ENCODE results near the gene SCARF2.
"Not testable (repeated sequence)": the region's sequence is repeated elsewhere in the genome, so short reads cannot be mapped to it uniquely, and the experiment has no call there.

Gene SCARF2

GRCh38 chr22:20420157-20420842 is 17.3 kb downstream of the SCARF2 start:
- no peak overlapping the region for H3K27ac ChIP-seq (ENCODE audit: low read depth in 2 of 2, low read length in 2 of 2)
- no peak overlapping the region for H3K9ac ChIP-seq (ENCODE audit: low read depth in 1 of 2, low read length in 2 of 2)
- H3K27me3 ChIP-seq (ENCODE audit: control insufficient read depth in 2 of 2, insufficient read depth in 2 of 2, low read length in 2 of 2), result peaks cover 4 to 9% of the 10 kb centered on the region in 2 donors
- H3K4me3 ChIP-seq (ENCODE audit: low read length in 2 of 2), result no peak overlapping the region
- H3K4me1 ChIP-seq (ENCODE audit: control insufficient read depth in 2 of 2, insufficient read depth in 2 of 2, low read length in 2 of 2), result peaks cover 2 to 4% of the 10 kb centered on the region in 2 donors
- no peaks in the 10 kb centered on the region for H3K36me3 ChIP-seq (ENCODE audit: control insufficient read depth in 2 of 2, insufficient read depth in 2 of 2, low read length in 2 of 2)
- H3K9me3 ChIP-seq (ENCODE audit: control insufficient read depth in 2 of 2, low read length in 2 of 2), result no peaks in the 10 kb centered on the region

- H3K9me3 ChIP-seq (ENCODE audit: control insufficient read depth in 2 of 2, low read length in 2 of 2), result no peaks in the 10 kb centered on the region
- no peak overlapping the region for H3K4me3 ChIP-seq (ENCODE audit: low read length in 2 of 2)
- peaks cover 2 to 4% of the 10 kb centered on the region in 2 donors for H3K4me1 ChIP-seq (ENCODE audit: control insufficient read depth in 2 of 2, insufficient read depth in 2 of 2, low read length in 2 of 2)
- H3K9ac ChIP-seq (ENCODE audit: low read depth in 1 of 2, low read length in 2 of 2), result no peak overlapping the region
- peaks cover 4 to 9% of the 10 kb centered on the region in 2 donors for H3K27me3 ChIP-seq (ENCODE audit: control insufficient read depth in 2 of 2, insufficient read depth in 2 of 2, low read length in 2 of 2)
- H3K27ac ChIP-seq (ENCODE audit: low read depth in 2 of 2, low read length in 2 of 2), result no peak overlapping the region
- H3K36me3 ChIP-seq (ENCODE audit: control insufficient read depth in 2 of 2, insufficient read depth in 2 of 2, low read length in 2 of 2), result no peaks in the 10 kb centered on the region
Measured at GRCh38 chr22:20419664-20419951, 18.0 kb downstream of the SCARF2 start.

- no peaks in the 10 kb centered on the region for H3K9me3 ChIP-seq (ENCODE audit: control insufficient read depth in 2 of 2, low read length in 2 of 2)
- H3K4me1 ChIP-seq (ENCODE audit: control insufficient read depth in 2 of 2, insufficient read depth in 2 of 2, low read length in 2 of 2), result peaks cover 2 to 4% of the 10 kb centered on the region in 2 donors
- H3K4me3 ChIP-seq (ENCODE audit: low read length in 2 of 2), result peak overlapping the region; percentile 31 to 64
- H3K27ac ChIP-seq (ENCODE audit: low read depth in 2 of 2, low read length in 2 of 2), result no peak overlapping the region
- H3K9ac ChIP-seq (ENCODE audit: low read depth in 1 of 2, low read length in 2 of 2), result peak overlapping the region; percentile 28 to 32
- H3K27me3 ChIP-seq (ENCODE audit: control insufficient read depth in 2 of 2, insufficient read depth in 2 of 2, low read length in 2 of 2), result peaks cover 1 to 7% of the 10 kb centered on the region in 2 donors
- no peaks in the 10 kb centered on the region for H3K36me3 ChIP-seq (ENCODE audit: control insufficient read depth in 2 of 2, insufficient read depth in 2 of 2, low read length in 2 of 2)
Measured at GRCh38 chr22:20418211-20418788, 19.3 kb downstream of the SCARF2 start.

GRCh38 chr22:20415699-20416098 is 21.9 kb downstream of the SCARF2 start:
- H3K36me3 ChIP-seq (ENCODE audit: control insufficient read depth in 2 of 2, insufficient read depth in 2 of 2, low read length in 2 of 2); H3K27me3 ChIP-seq (ENCODE audit: control insufficient read depth in 2 of 2, insufficient read depth in 2 of 2, low read length in 2 of 2); H3K4me1 ChIP-seq (ENCODE audit: control insufficient read depth in 2 of 2, insufficient read depth in 2 of 2, low read length in 2 of 2); H3K9me3 ChIP-seq (ENCODE audit: control insufficient read depth in 2 of 2, low read length in 2 of 2); H3K27ac ChIP-seq (ENCODE audit: low read depth in 2 of 2, low read length in 2 of 2); H3K4me3 ChIP-seq (ENCODE audit: low read length in 2 of 2); H3K9ac ChIP-seq (ENCODE audit: low read depth in 1 of 2, low read length in 2 of 2): not testable (repeated sequence)

- H3K4me3 ChIP-seq (ENCODE audit: low read length in 2 of 2); H3K4me1 ChIP-seq (ENCODE audit: control insufficient read depth in 2 of 2, insufficient read depth in 2 of 2, low read length in 2 of 2); H3K9ac ChIP-seq (ENCODE audit: low read depth in 1 of 2, low read length in 2 of 2); H3K27me3 ChIP-seq (ENCODE audit: control insufficient read depth in 2 of 2, insufficient read depth in 2 of 2, low read length in 2 of 2); H3K9me3 ChIP-seq (ENCODE audit: control insufficient read depth in 2 of 2, low read length in 2 of 2); H3K36me3 ChIP-seq (ENCODE audit: control insufficient read depth in 2 of 2, insufficient read depth in 2 of 2, low read length in 2 of 2); H3K27ac ChIP-seq (ENCODE audit: low read depth in 2 of 2, low read length in 2 of 2): not testable (repeated sequence)
Measured at GRCh38 chr22:20415241-20415640, 22.4 kb downstream of the SCARF2 start.

- no peaks in the 10 kb centered on the region for H3K27me3 ChIP-seq (ENCODE audit: control insufficient read depth in 2 of 2, insufficient read depth in 2 of 2, low read length in 2 of 2)
- no peak overlapping the region for H3K9ac ChIP-seq (ENCODE audit: low read depth in 1 of 2, low read length in 2 of 2)
- peaks cover 2 to 4% of the 10 kb centered on the region in 2 donors for H3K4me1 ChIP-seq (ENCODE audit: control insufficient read depth in 2 of 2, insufficient read depth in 2 of 2, low read length in 2 of 2)
- H3K4me3 ChIP-seq (ENCODE audit: low read length in 2 of 2), result no peak overlapping the region
- H3K36me3 ChIP-seq (ENCODE audit: control insufficient read depth in 2 of 2, insufficient read depth in 2 of 2, low read length in 2 of 2), result no peaks in the 10 kb centered on the region
- no peak overlapping the region for H3K27ac ChIP-seq (ENCODE audit: low read depth in 2 of 2, low read length in 2 of 2)
- H3K9me3 ChIP-seq (ENCODE audit: control insufficient read depth in 2 of 2, low read length in 2 of 2), result no peaks in the 10 kb centered on the region
Measured at GRCh38 chr22:20414450-20414849, 23.2 kb downstream of the SCARF2 start.

GRCh38 chr22:20414059-20414440 is 23.6 kb downstream of the SCARF2 start:
- Histone ChIP-seq H3K9ac (ENCODE audit: low read depth in 1 of 2, low read length in 2 of 2) (no peak overlapping the region), H3K4me1 (ENCODE audit: control insufficient read depth in 2 of 2, insufficient read depth in 2 of 2, low read length in 2 of 2) (peaks cover 2 to 4% of the 10 kb centered on the region in 2 donors), H3K27me3 (ENCODE audit: control insufficient read depth in 2 of 2, insufficient read depth in 2 of 2, low read length in 2 of 2) (no peaks in the 10 kb centered on the region), H3K9me3 (ENCODE audit: control insufficient read depth in 2 of 2, low read length in 2 of 2) (no peaks in the 10 kb centered on the region), H3K4me3 (ENCODE audit: low read length in 2 of 2) (no peak overlapping the region), H3K36me3 (ENCODE audit: control insufficient read depth in 2 of 2, insufficient read depth in 2 of 2, low read length in 2 of 2) (no peaks in the 10 kb centered on the region), H3K27ac (ENCODE audit: low read depth in 2 of 2, low read length in 2 of 2) (no peak overlapping the region)

- Histone ChIP-seq H3K27me3 (ENCODE audit: control insufficient read depth in 2 of 2, insufficient read depth in 2 of 2, low read length in 2 of 2) (no peaks in the 10 kb centered on the region), H3K27ac (ENCODE audit: low read depth in 2 of 2, low read length in 2 of 2) (no peak overlapping the region), H3K4me1 (ENCODE audit: control insufficient read depth in 2 of 2, insufficient read depth in 2 of 2, low read length in 2 of 2) (peaks cover 2 to 3% of the 10 kb centered on the region in 2 donors), H3K9ac (ENCODE audit: low read depth in 1 of 2, low read length in 2 of 2) (no peak overlapping the region), H3K36me3 (ENCODE audit: control insufficient read depth in 2 of 2, insufficient read depth in 2 of 2, low read length in 2 of 2) (no peaks in the 10 kb centered on the region), H3K4me3 (ENCODE audit: low read length in 2 of 2) (no peak overlapping the region), H3K9me3 (ENCODE audit: control insufficient read depth in 2 of 2, low read length in 2 of 2) (no peaks in the 10 kb centered on the region)
Measured at GRCh38 chr22:20413217-20414058, 24.2 kb downstream of the SCARF2 start.

GRCh38 chr22:20412474-20413216 is 25.0 kb downstream of the SCARF2 start:
- Histone ChIP-seq H3K4me1 (ENCODE audit: control insufficient read depth in 2 of 2, insufficient read depth in 2 of 2, low read length in 2 of 2) (no peaks in the 10 kb centered on the region), H3K4me3 (ENCODE audit: low read length in 2 of 2) (no peak overlapping the region), H3K9me3 (ENCODE audit: control insufficient read depth in 2 of 2, low read length in 2 of 2) (no peaks in the 10 kb centered on the region), H3K27ac (ENCODE audit: low read depth in 2 of 2, low read length in 2 of 2) (no peak overlapping the region), H3K9ac (ENCODE audit: low read depth in 1 of 2, low read length in 2 of 2) (no peak overlapping the region), H3K27me3 (ENCODE audit: control insufficient read depth in 2 of 2, insufficient read depth in 2 of 2, low read length in 2 of 2) (no peaks in the 10 kb centered on the region), H3K36me3 (ENCODE audit: control insufficient read depth in 2 of 2, insufficient read depth in 2 of 2, low read length in 2 of 2) (no peaks in the 10 kb centered on the region)

- H3K9me3 ChIP-seq (ENCODE audit: control insufficient read depth in 2 of 2, low read length in 2 of 2); H3K4me1 ChIP-seq (ENCODE audit: control insufficient read depth in 2 of 2, insufficient read depth in 2 of 2, low read length in 2 of 2); H3K27ac ChIP-seq (ENCODE audit: low read depth in 2 of 2, low read length in 2 of 2); H3K27me3 ChIP-seq (ENCODE audit: control insufficient read depth in 2 of 2, insufficient read depth in 2 of 2, low read length in 2 of 2); H3K4me3 ChIP-seq (ENCODE audit: low read length in 2 of 2); H3K9ac ChIP-seq (ENCODE audit: low read depth in 1 of 2, low read length in 2 of 2): not testable (repeated sequence)
- H3K36me3 ChIP-seq (ENCODE audit: control insufficient read depth in 2 of 2, insufficient read depth in 2 of 2, low read length in 2 of 2), result peaks cover 11 to 17% of the 10 kb centered on the region in 2 donors
Measured at GRCh38 chr22:20409385-20409784, 28.2 kb downstream of the SCARF2 start.

Data from mucosa of rectum (tissue), 2 donors.